Measurements from ENCODE around the gene POMZP3.
"Not testable (repeated sequence)": the region's sequence is repeated elsewhere in the genome, so short reads cannot be mapped to it uniquely, and the experiment has no call there.

POMZP3 gene

GRCh38 chr7:76626989-76627642 lies at the start of gene POMZP3:
POMZP3 (minus strand) TSS chr7:76627279; CDS start chr7:76626064, 1,215 bp downstream.
- not testable (repeated sequence) for DNase-seq

GRCh38 chr7:76675783-76676182 lies 48.7 kb upstream of the POMZP3 start:
- DNase-seq, result not testable (repeated sequence)

- not testable (repeated sequence) for DNase-seq
These were observed 46.3 kb upstream of the POMZP3 start for GRCh38 chr7:76673346-76673745.

GRCh38 chr7:76659212-76659611 lies 32.1 kb upstream of the POMZP3 start:
- not testable (repeated sequence) for DNase-seq

- DNase-seq, result not testable (repeated sequence)
These were observed 29.3 kb upstream of the POMZP3 start for GRCh38 chr7:76656425-76656824.

GRCh38 chr7:76642620-76643019 lies 15.5 kb upstream of the POMZP3 start:
- not testable (repeated sequence) for DNase-seq

GRCh38 chr7:76637061-76637691 lies 10.1 kb upstream of the POMZP3 start:
- DNase-seq, result not testable (repeated sequence)

GRCh38 chr7:76626581-76626980 lies 498 bp downstream of the POMZP3 start:
- not testable (repeated sequence) for DNase-seq

- not testable (repeated sequence) for DNase-seq
These were observed 7.5 kb downstream of the POMZP3 start for GRCh38 chr7:76619439-76620190.

GRCh38 chr7:76613783-76614182 lies 13.3 kb downstream of the POMZP3 start:
- not testable (repeated sequence) for DNase-seq

GRCh38 chr7:76612232-76612631 lies 14.8 kb downstream of the POMZP3 start:
- not testable (repeated sequence) for DNase-seq

- not testable (repeated sequence) for DNase-seq
These were observed 17.2 kb downstream of the POMZP3 start for GRCh38 chr7:76609864-76610263.

GRCh38 chr7:76608469-76608868 lies 18.6 kb downstream of the POMZP3 start:
- not testable (repeated sequence) for DNase-seq

GRCh38 chr7:76606027-76606426 lies 21.1 kb downstream of the POMZP3 start:
- not testable (repeated sequence) for DNase-seq

- not testable (repeated sequence) for DNase-seq
These were observed 26.4 kb downstream of the POMZP3 start for GRCh38 chr7:76600650-76601049.

- not testable (repeated sequence) for DNase-seq
These were observed 27.0 kb downstream of the POMZP3 start for GRCh38 chr7:76600116-76600482.

- not testable (repeated sequence) for DNase-seq
These were observed 28.4 kb downstream of the POMZP3 start for GRCh38 chr7:76598590-76599264.

- DNase-seq, result not testable (repeated sequence)
These were observed 29.8 kb downstream of the POMZP3 start for GRCh38 chr7:76597288-76597687.

GRCh38 chr7:76592694-76593093 lies 34.4 kb downstream of the POMZP3 start:
- not testable (repeated sequence) for DNase-seq

- not testable (repeated sequence) for DNase-seq
These were observed 35.3 kb downstream of the POMZP3 start for GRCh38 chr7:76591602-76592304.

GRCh38 chr7:76591033-76591432 lies 36.0 kb downstream of the POMZP3 start:
- not testable (repeated sequence) for DNase-seq

- not testable (repeated sequence) for DNase-seq
These were observed 38.5 kb downstream of the POMZP3 start for GRCh38 chr7:76588586-76588985.
